Thyroid gland (tissue), 4 donors: Measurements from ENCODE around the gene FNDC5.

ENCODE experiments used
- POLR2A ChIP-seq, 2 donors: fragments of 450-650 bp; IDR thresholded peaks; one replicate each; pipeline ENCODE4 v1.6.1; 2017; ENCODE audit warnings: antibody characterized with exemption in 2 of 2, mild to moderate bottlenecking in 2 of 2, moderate library complexity in 1 of 2
- TF ChIP-seq, protein P1 (sequence below), 6 experiments: fragments of 200-600 bp in 3 of 6; fragments of 450-650 bp in 3 of 6; sonication (generic) in 3 of 6; IDR thresholded peaks; one replicate each; pipeline ENCODE4 v1.5.1; 2016 to 2019; ENCODE audit warnings: antibody characterized with exemption in 6 of 6, mild to moderate bottlenecking in 2 of 6, inconsistent platforms in 1 of 6, moderate library complexity in 1 of 6

DNA sequence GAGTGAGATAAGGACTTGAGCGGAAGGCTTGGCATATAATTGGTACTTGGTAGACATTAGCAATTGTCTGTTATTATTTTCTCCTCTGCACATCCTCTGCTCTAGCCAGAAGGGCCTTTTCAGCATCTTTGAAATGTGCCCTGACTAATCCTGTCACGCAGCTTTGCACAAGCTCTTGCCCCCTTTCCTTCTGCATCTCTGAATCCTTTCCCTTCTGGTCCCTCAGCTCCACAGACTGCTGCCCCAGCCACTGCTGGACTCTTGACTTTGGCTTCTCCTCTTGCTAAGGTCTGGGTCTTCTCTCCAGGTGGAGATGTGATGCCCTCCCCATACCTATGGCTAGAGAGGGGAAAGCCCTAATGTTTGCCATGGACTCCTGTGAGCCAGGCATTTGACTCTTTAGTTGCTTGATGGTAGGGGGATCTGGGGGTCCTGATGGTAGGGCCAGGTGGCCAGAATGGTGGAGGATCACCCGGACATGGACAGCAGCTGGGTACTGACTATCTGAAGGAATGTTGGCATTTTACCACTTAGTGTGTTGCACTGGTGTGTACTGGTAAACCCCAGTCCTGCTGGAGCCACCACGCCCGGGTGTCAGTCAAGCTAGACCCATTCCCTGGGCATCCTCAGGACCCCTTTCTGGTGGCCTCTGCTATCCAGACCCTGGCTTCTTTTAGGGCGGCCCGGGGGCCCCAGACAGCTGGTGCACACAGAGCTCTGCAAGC is 20.0 kb upstream of the FNDC5 start:
- TF ChIP-seq, protein P1, sequence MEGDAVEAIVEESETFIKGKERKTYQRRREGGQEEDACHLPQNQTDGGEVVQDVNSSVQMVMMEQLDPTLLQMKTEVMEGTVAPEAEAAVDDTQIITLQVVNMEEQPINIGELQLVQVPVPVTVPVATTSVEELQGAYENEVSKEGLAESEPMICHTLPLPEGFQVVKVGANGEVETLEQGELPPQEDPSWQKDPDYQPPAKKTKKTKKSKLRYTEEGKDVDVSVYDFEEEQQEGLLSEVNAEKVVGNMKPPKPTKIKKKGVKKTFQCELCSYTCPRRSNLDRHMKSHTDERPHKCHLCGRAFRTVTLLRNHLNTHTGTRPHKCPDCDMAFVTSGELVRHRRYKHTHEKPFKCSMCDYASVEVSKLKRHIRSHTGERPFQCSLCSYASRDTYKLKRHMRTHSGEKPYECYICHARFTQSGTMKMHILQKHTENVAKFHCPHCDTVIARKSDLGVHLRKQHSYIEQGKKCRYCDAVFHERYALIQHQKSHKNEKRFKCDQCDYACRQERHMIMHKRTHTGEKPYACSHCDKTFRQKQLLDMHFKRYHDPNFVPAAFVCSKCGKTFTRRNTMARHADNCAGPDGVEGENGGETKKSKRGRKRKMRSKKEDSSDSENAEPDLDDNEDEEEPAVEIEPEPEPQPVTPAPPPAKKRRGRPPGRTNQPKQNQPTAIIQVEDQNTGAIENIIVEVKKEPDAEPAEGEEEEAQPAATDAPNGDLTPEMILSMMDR (IDR thresholded peaks at IDR 0.05), result no peak
- TF ChIP-seq POLR2A (IDR thresholded peaks at IDR 0.05), result no peak
